A549 (cell line): ENCODE measurements around the gene LRRC75B. TPM values are rescaled to one million over a fixed set of nuclear protein-coding genes. Genes with fewer than 3 reads are reported as not detected.

ENCODE experiments used
- ATAC-seq, 2 experiments: fragments of 200-7000 bp in 1 of 2; fragments of >200 bp in 1 of 2; cut with Nextera tagmentation in 1 of 2; cut with Tn5 transposase in 1 of 2; 3 replicates each; pipeline versions ENCODE4 v1.8.0 to v1.9.1; 2018 to 2020; ENCODE audit warnings: mild to moderate bottlenecking in 1 of 2, moderate library complexity in 1 of 2
- CTCF ChIA-PET: fragments of 300-600 bp; sonication (Branson Sonifier 250); formaldehyde crosslinking; extraction: SDS; loops from one replicate; lab custom pipeline; 2021; ENCODE audit warnings: antibody characterized with exemption, inconsistent platforms; lab: Yijun Ruan, JAX
- POLR2A ChIA-PET: fragments of 350-600 bp; formaldehyde crosslinking; extraction: SDS; loops from one replicate; lab custom pipeline; 2021; ENCODE audit warnings: antibody characterized with exemption, inconsistent platforms; lab: Yijun Ruan, JAX
- DNase-seq, 2 experiments: peaks; one replicate each; pipeline versions ENCODE4 v3.0.0 to v3.0.0-alpha.2; 2011 to 2016; ENCODE audit warnings: low read depth in 1 of 2, low spot score in 1 of 2
- FAIRE-seq: peaks from 2 replicates; lab custom pipeline; 2011; peaks lifted over from hg19 to GRCh38; lab: Jason Lieb, UNC
- H3K27ac ChIP-seq, 2 experiments: fragments of >200 bp; sonication (Bioruptor Twin); formaldehyde crosslinking; 3 replicates each; pipeline ENCODE4 v1.5.1; 2016 to 2017
- H3K4me1 ChIP-seq: fragments of >200 bp; sonication (Bioruptor Twin); formaldehyde crosslinking; 3 replicates; pipeline ENCODE4 v1.6.1; 2016
- H3K4me2 ChIP-seq: fragments of >200 bp; sonication (Bioruptor Twin); formaldehyde crosslinking; 3 replicates; pipeline ENCODE4 v1.6.1; 2016
- H3K4me3 ChIP-seq: fragments of >200 bp; sonication (Bioruptor Twin); formaldehyde crosslinking; 3 replicates; pipeline ENCODE4 v1.5.1; 2016
- H3K9me3 ChIP-seq: fragments of >200 bp; sonication (Bioruptor Twin); formaldehyde crosslinking; 3 replicates; pipeline ENCODE4 v1.6.1; 2016
- ATOH8 ChIP-seq: fragments of 250-450 bp; sonication (Bioruptor Pico); IDR thresholded peaks from 2 replicates; pipeline ENCODE4 v1.5.0; 2020; ENCODE audit warnings: low read depth, mild to moderate bottlenecking, moderate library complexity
- BCL3 ChIP-seq: fragments of >200 bp; sonication (Bioruptor Twin); formaldehyde crosslinking; IDR thresholded peaks from 3 replicates; pipeline ENCODE4 v1.6.1; 2016
- BHLHE40 ChIP-seq: IDR thresholded peaks from 2 replicates; pipeline ENCODE4 v1.6.1; 2012; ENCODE audit warnings: low read depth, low read length, inconsistent platforms
- CEBPB ChIP-seq, 2 experiments: fragments of >200 bp in 1 of 2; sonication (Bioruptor Twin) in 1 of 2; formaldehyde crosslinking in 1 of 2; IDR thresholded peaks; 2 replicates each; pipeline ENCODE4 v1.6.1; 2012 to 2016
- CHD4 ChIP-seq: fragments of 200-600 bp; sonication (generic); IDR thresholded peaks from 2 replicates; pipeline ENCODE4 v1.6.1; 2016; ENCODE audit warnings: antibody characterized with exemption, mild to moderate bottlenecking, borderline replicate concordance
- CTCF ChIP-seq: fragments of >200 bp; sonication (Bioruptor Twin); formaldehyde crosslinking; IDR thresholded peaks from 3 replicates; pipeline ENCODE4 v1.5.1; 2016
- E2F6 ChIP-seq: IDR thresholded peaks from 2 replicates; pipeline ENCODE4 v1.6.1; 2012; ENCODE audit warnings: low read depth, borderline replicate concordance
- EHF ChIP-seq: fragments of 250-450 bp; sonication (Bioruptor Pico); IDR thresholded peaks from 2 replicates; pipeline ENCODE4 v1.5.0; 2020; ENCODE audit warnings: mild to moderate bottlenecking
- ELK1 ChIP-seq: fragments of 150-350 bp; IDR thresholded peaks from 2 replicates; pipeline ENCODE4 v1.6.1; 2014; ENCODE audit warnings: low read depth, mild to moderate bottlenecking, low read length
- EP300 ChIP-seq, 2 experiments: fragments of >200 bp; sonication (Bioruptor Twin); formaldehyde crosslinking; IDR thresholded peaks; 2 replicates in 1 of 2; 3 replicates in 1 of 2; pipeline ENCODE4 v1.6.1; 2016 to 2017
- ESRRA ChIP-seq: fragments of 150-350 bp; IDR thresholded peaks from 2 replicates; pipeline ENCODE4 v1.6.1; 2014; ENCODE audit warnings: mild to moderate bottlenecking, low read length, borderline replicate concordance
- FOXS1 ChIP-seq: fragments of 250-450 bp; sonication (Bioruptor Pico); IDR thresholded peaks from 2 replicates; pipeline ENCODE4 v1.5.0; 2020; ENCODE audit warnings: mild to moderate bottlenecking, moderate library complexity
- GATA3 ChIP-seq: IDR thresholded peaks from 2 replicates; pipeline ENCODE4 v1.6.1; 2012; ENCODE audit warnings: borderline replicate concordance
- HEYL ChIP-seq: fragments of 250-450 bp; sonication (Bioruptor Pico); IDR thresholded peaks from 2 replicates; pipeline ENCODE4 v1.8.0; 2021; ENCODE audit warnings: mild to moderate bottlenecking, moderate library complexity
- HOXB13 ChIP-seq: fragments of 250-450 bp; sonication (Bioruptor Pico); IDR thresholded peaks from 2 replicates; pipeline ENCODE4 v1.5.0; 2020; ENCODE audit warnings: low read depth, mild to moderate bottlenecking, moderate library complexity
- JUNB ChIP-seq: fragments of >200 bp; sonication (Bioruptor Twin); formaldehyde crosslinking; IDR thresholded peaks from 2 replicates; pipeline ENCODE4 v1.6.1; 2016
- KDM1A ChIP-seq: fragments of 200-600 bp; sonication (generic); IDR thresholded peaks from 2 replicates; pipeline ENCODE4 v1.6.1; 2016; ENCODE audit warnings: low read depth, mild to moderate bottlenecking
- KDM5A ChIP-seq: fragments of 200-600 bp; sonication (generic); IDR thresholded peaks from 2 replicates; pipeline ENCODE4 v1.6.1; 2016; ENCODE audit warnings: antibody characterized with exemption, mild to moderate bottlenecking
- MAFK ChIP-seq: fragments of 450-650 bp; IDR thresholded peaks from 2 replicates; pipeline ENCODE4 v1.6.1; 2014; ENCODE audit not compliant: partially characterized antibody
- MAZ ChIP-seq: fragments of 150-350 bp; IDR thresholded peaks from 2 replicates; pipeline ENCODE4 v1.6.1; 2014; ENCODE audit warnings: antibody characterized with exemption, low read depth, low read length, borderline replicate concordance
- NFE2L2 ChIP-seq: fragments of 150-350 bp; conservative IDR thresholded peaks from 2 replicates; pipeline ENCODE4 v1.6.1; 2014; ENCODE audit warnings: low read length
- PBX3 ChIP-seq: IDR thresholded peaks from 2 replicates; pipeline ENCODE4 v1.6.1; 2012
- PHF8 ChIP-seq: fragments of 200-600 bp; sonication (generic); IDR thresholded peaks from 2 replicates; pipeline ENCODE4 v1.6.1; 2016; ENCODE audit warnings: low read depth, mild to moderate bottlenecking, antibody characterized with exemption, moderate library complexity, borderline replicate concordance
- POLR2A ChIP-seq: IDR thresholded peaks from 2 replicates; pipeline ENCODE4 v1.6.1; 2012; ENCODE audit warnings: mild to moderate bottlenecking, low read length
- RCOR1 ChIP-seq: fragments of 150-350 bp; IDR thresholded peaks from 2 replicates; pipeline ENCODE4 v1.6.1; 2014; ENCODE audit warnings: antibody characterized with exemption, low read length, low read depth
- RFX5 ChIP-seq: fragments of 450-650 bp; IDR thresholded peaks from 2 replicates; pipeline ENCODE4 v1.7.1; 2014; ENCODE audit warnings: antibody characterized with exemption, mild to moderate bottlenecking, moderate library complexity
- TFCP2L1 ChIP-seq: fragments of 250-450 bp; sonication (Bioruptor Pico); IDR thresholded peaks from 2 replicates; pipeline ENCODE4 v1.5.0; 2021; ENCODE audit warnings: mild to moderate bottlenecking
- TP53 ChIP-seq: fragments of 250-450 bp; sonication (Bioruptor Pico); IDR thresholded peaks from 2 replicates; pipeline ENCODE4 v1.5.0; 2021; ENCODE audit warnings: mild to moderate bottlenecking, moderate library complexity
- USF2 ChIP-seq: fragments of 450-650 bp; IDR thresholded peaks from 2 replicates; pipeline ENCODE4 v1.6.1; 2014; ENCODE audit warnings: antibody characterized with exemption
- ZC3H11A ChIP-seq: fragments of 450-650 bp; IDR thresholded peaks from 2 replicates; pipeline ENCODE4 v1.6.1; 2014; ENCODE audit warnings: antibody characterized with exemption, mild to moderate bottlenecking
- ZFP36 ChIP-seq: fragments of 450-650 bp; IDR thresholded peaks from 2 replicates; pipeline ENCODE4 v1.6.1; 2014; ENCODE audit warnings: borderline replicate concordance; ENCODE audit not compliant: partially characterized antibody
- ZNF302 ChIP-seq: fragments of 250-450 bp; sonication (Bioruptor Pico); IDR thresholded peaks from 2 replicates; pipeline ENCODE4 v1.9.0; 2021; ENCODE audit warnings: inconsistent platforms, mild to moderate bottlenecking, moderate library complexity
- ZSCAN20 ChIP-seq: fragments of 250-450 bp; sonication (Bioruptor Pico); IDR thresholded peaks from 2 replicates; pipeline ENCODE4 v1.8.0; 2022; ENCODE audit warnings: mild to moderate bottlenecking, moderate library complexity
- WGBS: methylation state at CpG from one replicate; pipeline ENCODE4 v1.1.6; 2017; ENCODE audit errors: missing lambda C conversion rate; 5-methylcytosine and 5-hydroxymethylcytosine counted together
- polyA plus RNA-seq, 4 experiments: library from polyadenylated mRNA; depleted of rRNA in 3 of 4; stranded (reverse); fragments of >200 nt; fragmentation: RNase III in 1 of 4; extraction: RNeasy Plus Mini Kit Qiagen cat#74134 plus additional on column Dnase treatment in 1 of 4; gene quantifications; 2 replicates in 3 of 4; 3 replicates in 1 of 4; pipeline ENCODE4 v1.2.3, GENCODE V29; 2011 to 2017

Gene LRRC75B
- polyA plus RNA-seq, 2 of the 4 experiments (the other 2 are of a cell fraction), result 5.3 to 8.3 TPM

- ChIA-PET POLR2A (no interaction called here), CTCF (no interaction called here)
- DNase-seq (no peak), FAIRE-seq (no peak), ATAC-seq (no peak)
- TF ChIP-seq ESRRA (no peak), GATA3 (no peak), MAZ (no peak), ZFP36 (no peak), EP300 (IDR thresholded peaks at IDR 0.05) (no peak), KDM1A (no peak), TP53 (CRISPR knock-in tag) (no peak), RFX5 (no peak), E2F6 (no peak), EHF (CRISPR knock-in tag) (no peak), FOXS1 (CRISPR knock-in tag) (no peak), NFE2L2 (no peak), RCOR1 (no peak), TFCP2L1 (CRISPR knock-in tag) (no peak), POLR2A (no peak), CHD4 (no peak), KDM5A (no peak), MAFK (no peak)
- no peak overlapping the region for H3K4me2 ChIP-seq
- no peak overlapping the region for H3K4me3 ChIP-seq
- no peaks in the 10 kb centered on the region for H3K9me3 ChIP-seq
- H3K27ac ChIP-seq, result no peak overlapping the region
- WGBS, result 90% methylated on average over 9 of the region's 12 CpGs
- peaks cover 15% of the 10 kb centered on the region for H3K4me1 ChIP-seq
Observed at GRCh38 chr22:24590596-24591173, 2.2 kb downstream of the LRRC75B start.

GRCh38 chr22:24589518-24590030, 3.3 kb downstream of the LRRC75B start:
- FAIRE-seq, result no peak
- no peak for DNase-seq
- ATAC-seq, result no peak
- CTCF ChIA-PET, result no interaction called here
- Histone ChIP-seq H3K4me2 (no peak overlapping the region), H3K27ac (no peak overlapping the region), H3K4me1 (peaks cover 15% of the 10 kb centered on the region)
- no peak for TF ChIP-seq ZSCAN20 (CRISPR knock-in tag)
- TF ChIP-seq ATOH8, result no peak
- no peak for TF ChIP-seq ZC3H11A
- no peak for TF ChIP-seq HOXB13 (CRISPR knock-in tag)
- TF ChIP-seq CTCF, result no peak
- no peak for TF ChIP-seq PBX3
- TF ChIP-seq TP53 (CRISPR knock-in tag), result no peak
- no peak for TF ChIP-seq BHLHE40
- no peak for TF ChIP-seq POLR2A
- TF ChIP-seq PHF8, result no peak
- no peak for TF ChIP-seq HEYL
- no peak for TF ChIP-seq ZNF302 (CRISPR knock-in tag)
- no peak for TF ChIP-seq BCL3
- no peak for TF ChIP-seq JUNB
- no peak for TF ChIP-seq ELK1
- no peak for TF ChIP-seq CHD4
- TF ChIP-seq NFE2L2, result no peak
- TF ChIP-seq USF2, result no peak
- no peak for TF ChIP-seq MAFK
- no peak for TF ChIP-seq CEBPB (IDR thresholded peaks at IDR 0.05)
- TF ChIP-seq, all 56 proteins: peak for 0
- Histone ChIP-seq H3K4me3 (no peak overlapping the region), H3K9me3 (no peaks in the 10 kb centered on the region)
- POLR2A ChIA-PET, result no interaction called here
- WGBS, result 73% methylated on average over 6 of the region's 7 CpGs
